H1 (cell line): Measurements from ENCODE around the gene KIF21A. TPM values are rescaled to one million over a fixed set of nuclear protein-coding genes. Genes with fewer than 3 reads are reported as not detected.

Experiments
- CTCF ChIA-PET: fragments of 300-600 bp; sonication (Branson Sonifier 250); formaldehyde crosslinking; loops from one replicate; lab custom pipeline; 2021; ENCODE audit not compliant: partially characterized antibody; lab: Charles Lee
- POLR2A ChIA-PET: fragments of 300-600 bp; sonication (Branson Sonifier 250); formaldehyde crosslinking; loops from one replicate; lab custom pipeline; 2021; ENCODE audit warnings: inconsistent platforms; ENCODE audit not compliant: partially characterized antibody; lab: Charles Lee
- DNase-seq, 2 experiments: peaks; one replicate each; pipeline versions ENCODE4 v3.0.0 to v3.0.0-alpha.2; 2010 to 2022; ENCODE audit warnings: low spot score in 2 of 2, low read depth in 1 of 2, mixed read lengths in 1 of 2
- FAIRE-seq: peaks from 2 replicates; lab custom pipeline; 2011; peaks lifted over from hg19 to GRCh38; lab: Jason Lieb, UNC
- H2AFZ ChIP-seq: 2 replicates; pipeline ENCODE4 v1.8.1; 2012; ENCODE audit warnings: low read length, inconsistent platforms
- H2AK5ac ChIP-seq: 2 replicates; pipeline ENCODE4 v1.6.1; 2013; ENCODE audit warnings: low read depth, low read length
- H2BK120ac ChIP-seq: replicated peaks from 2 replicates; pipeline ENCODE3; 2013; ENCODE audit warnings: low read depth, low read length, inconsistent platforms
- H2BK12ac ChIP-seq: 2 replicates; pipeline ENCODE4 v1.6.1; 2013; ENCODE audit warnings: low read depth, low read length
- H2BK15ac ChIP-seq: 2 replicates; pipeline ENCODE4 v1.6.1; 2013; ENCODE audit warnings: low read length
- H2BK20ac ChIP-seq: 2 replicates; pipeline ENCODE4 v1.6.1; 2013; ENCODE audit warnings: low read length
- H2BK5ac ChIP-seq: 2 replicates; pipeline ENCODE4 v1.6.1; 2013; ENCODE audit warnings: low read depth, low read length
- H3K14ac ChIP-seq: 2 replicates; pipeline ENCODE4 v1.6.1; 2013; ENCODE audit warnings: inconsistent platforms; ENCODE audit not compliant: insufficient read length
- H3K18ac ChIP-seq: 2 replicates; pipeline ENCODE4 v1.6.1; 2013; ENCODE audit warnings: low read length; ENCODE audit errors: extremely low read depth
- H3K23ac ChIP-seq: 2 replicates; pipeline ENCODE4 v1.6.1; 2013; ENCODE audit warnings: inconsistent platforms; ENCODE audit not compliant: insufficient read length
- H3K23me2 ChIP-seq: 2 replicates; pipeline ENCODE4 v1.6.1; 2013; ENCODE audit warnings: low read depth, low read length
- H3K27ac ChIP-seq: 2 replicates; pipeline ENCODE4 v1.6.1; 2011; ENCODE audit warnings: low read depth, low read length, inconsistent platforms
- H3K27me3 ChIP-seq, 4 experiments: replicated peaks in 1 of 4; 1 replicate in 1 of 4; 2 replicates in 3 of 4; pipeline versions ENCODE4 v1.6.1 to v1.8.1; 2011 to 2013; ENCODE audit warnings: low read length in 3 of 4, mild to moderate bottlenecking in 3 of 4, inconsistent platforms in 2 of 4, mixed read lengths in 2 of 4, moderate library complexity in 1 of 4; ENCODE audit not compliant: control insufficient read depth in 3 of 4, insufficient read depth in 3 of 4; ENCODE audit errors: extremely low read depth in 1 of 4
- H3K36me3 ChIP-seq, 4 experiments: 2 replicates each; pipeline versions ENCODE4 v1.6.1 to v1.8.1; 2011 to 2013; ENCODE audit warnings: mild to moderate bottlenecking in 4 of 4, low read length in 3 of 4, moderate library complexity in 2 of 4, control low read depth in 1 of 4, inconsistent platforms in 1 of 4; ENCODE audit not compliant: insufficient read depth in 4 of 4, control insufficient read depth in 2 of 4
- H3K4ac ChIP-seq: replicated peaks from 2 replicates; pipeline ENCODE3; 2013; ENCODE audit warnings: low read length, low read depth, mixed read lengths, inconsistent platforms; ENCODE audit not compliant: insufficient read length
- H3K4me1 ChIP-seq, 4 experiments: replicated peaks in 1 of 4; 1 replicate in 1 of 4; 2 replicates in 3 of 4; pipeline versions ENCODE4 v1.6.1 to v1.8.1; 2011 to 2013; ENCODE audit warnings: low read length in 3 of 4, inconsistent platforms in 2 of 4, mixed read lengths in 1 of 4; ENCODE audit not compliant: insufficient read depth in 4 of 4, control insufficient read depth in 3 of 4
- H3K4me2 ChIP-seq, 2 experiments: 2 replicates each; pipeline versions ENCODE4 v1.6.1 to v1.8.1; 2011 to 2013; ENCODE audit warnings: low read depth in 2 of 2, low read length in 2 of 2, control low read depth in 1 of 2, inconsistent platforms in 1 of 2, mild to moderate bottlenecking in 1 of 2; ENCODE audit not compliant: insufficient read depth in 1 of 2
- H3K4me3 ChIP-seq, 4 experiments: fragments of 200-600, 300-600 bp in 1 of 4; sonication (generic), shearing (Covaris generic), sonication (Bioruptor Twin) in 1 of 4; 2 replicates each; pipeline versions ENCODE4 v1.5.1 to v1.8.1; 2011 to 2016; ENCODE audit warnings: low read length in 4 of 4, low read depth in 3 of 4, control low read depth in 2 of 4, inconsistent platforms in 2 of 4, mild to moderate bottlenecking in 2 of 4, mixed read lengths in 1 of 4, moderate library complexity in 1 of 4; ENCODE audit not compliant: insufficient read depth in 2 of 4; ENCODE audit errors: extremely low read depth in 1 of 4
- H3K56ac ChIP-seq: replicated peaks from 2 replicates; pipeline ENCODE3; 2013; ENCODE audit warnings: low read depth, mild to moderate bottlenecking, mixed read lengths, low read length, inconsistent platforms; ENCODE audit not compliant: insufficient read length
- H3K79me1 ChIP-seq: 2 replicates; pipeline ENCODE4 v1.6.1; 2013; ENCODE audit warnings: low read depth, low read length, control low read depth
- H3K79me2 ChIP-seq, 2 experiments: 2 replicates each; pipeline versions ENCODE4 v1.6.1 to v1.8.1; 2012 to 2013; ENCODE audit warnings: low read length in 2 of 2, mild to moderate bottlenecking in 2 of 2, inconsistent platforms in 1 of 2; ENCODE audit not compliant: insufficient read depth in 2 of 2, control insufficient read depth in 1 of 2
- H3K9ac ChIP-seq, 4 experiments: replicated peaks in 1 of 4; 1 replicate in 1 of 4; 2 replicates in 3 of 4; pipeline versions ENCODE4 v1.6.1 to v1.8.1; 2011 to 2013; ENCODE audit warnings: low read depth in 3 of 4, low read length in 3 of 4, control low read depth in 2 of 4, mild to moderate bottlenecking in 2 of 4, moderate library complexity in 2 of 4, inconsistent platforms in 1 of 4; ENCODE audit errors: extremely low read depth in 1 of 4
- H3K9me3 ChIP-seq, 2 experiments: 2 replicates each; pipeline versions ENCODE4 v1.6.1 to v1.8.1; 2012 to 2013; ENCODE audit warnings: mild to moderate bottlenecking in 2 of 2, moderate library complexity in 2 of 2, control low read depth in 1 of 2, inconsistent platforms in 1 of 2, low read depth in 1 of 2, low read length in 1 of 2, mixed read lengths in 1 of 2; ENCODE audit not compliant: insufficient read depth in 2 of 2
- H4K20me1 ChIP-seq, 2 experiments: replicated peaks in 1 of 2; 2 replicates each; pipeline versions ENCODE3 to v1.8.1; 2011 to 2013; ENCODE audit warnings: inconsistent platforms in 2 of 2, low read length in 2 of 2, mild to moderate bottlenecking in 1 of 2; ENCODE audit not compliant: insufficient read depth in 2 of 2, control insufficient read depth in 1 of 2
- H4K5ac ChIP-seq: 2 replicates; pipeline ENCODE4 v1.6.1; 2013; ENCODE audit warnings: low read length, low read depth, mixed read lengths, inconsistent platforms; ENCODE audit not compliant: insufficient read length
- H4K8ac ChIP-seq: 2 replicates; pipeline ENCODE4 v1.8.0; 2013; ENCODE audit warnings: mild to moderate bottlenecking, moderate library complexity, low read length, inconsistent platforms; ENCODE audit not compliant: insufficient read depth; ENCODE audit errors: extremely low read depth
- H4K91ac ChIP-seq: replicated peaks from 2 replicates; pipeline ENCODE3; 2013; ENCODE audit warnings: low read length, mixed read lengths, inconsistent platforms; ENCODE audit not compliant: insufficient read length
- CHD2 ChIP-seq: IDR thresholded peaks from 2 replicates; pipeline ENCODE4 v1.6.1; 2012; ENCODE audit warnings: low read length, improper control_type of control experiment
- CTCF ChIP-seq, 3 experiments: IDR thresholded peaks; 1 replicate in 2 of 3; 2 replicates in 1 of 3; pipeline versions ENCODE4 v1.5.1 to v1.6.1; 2011; ENCODE audit warnings: low read length in 3 of 3, mild to moderate bottlenecking in 3 of 3, inconsistent platforms in 2 of 3, low read depth in 1 of 3, moderate library complexity in 1 of 3; ENCODE audit not compliant: insufficient read depth in 1 of 3; ENCODE audit errors: control extremely low read depth in 1 of 3
- EGR1 ChIP-seq: IDR thresholded peaks from 2 replicates; pipeline ENCODE4 v1.6.1; 2011; ENCODE audit warnings: low read depth, low read length, borderline replicate concordance
- GABPA ChIP-seq: IDR thresholded peaks from 2 replicates; pipeline ENCODE4 v1.6.1; 2011; ENCODE audit warnings: mild to moderate bottlenecking, low read length, moderate library complexity, borderline replicate concordance; ENCODE audit not compliant: insufficient read depth
- MAFK ChIP-seq: IDR thresholded peaks from 2 replicates; pipeline ENCODE4 v1.6.1; 2012; ENCODE audit warnings: low read depth, mild to moderate bottlenecking, improper control_type of control experiment, low read length
- MAX ChIP-seq: IDR thresholded peaks from 2 replicates; pipeline ENCODE4 v1.6.1; 2012; ENCODE audit warnings: inconsistent platforms
- SIN3A ChIP-seq, 2 experiments: IDR thresholded peaks in 1 of 2; conservative IDR thresholded peaks in 1 of 2; 2 replicates each; pipeline ENCODE4 v1.6.1; 2011 to 2012; ENCODE audit warnings: low read length in 2 of 2, improper control_type of control experiment in 1 of 2, low read depth in 1 of 2, mild to moderate bottlenecking in 1 of 2
- YY1 ChIP-seq: IDR thresholded peaks from 2 replicates; pipeline ENCODE4 v1.6.1; 2011; ENCODE audit warnings: low read depth, mild to moderate bottlenecking, low read length
- WGBS, 2 experiments: shearing (Covaris generic) in 1 of 2; methylation state at CpG; one replicate each; pipeline versions ENCODE4 v1.1.6 to v1.1.7; 2013 to 2015; ENCODE audit warnings: low lambda C conversion rate in 2 of 2, mixed read lengths in 2 of 2, inconsistent platforms in 1 of 2, low coverage in 1 of 2, missing lambda C conversion rate in 1 of 2; ENCODE audit not compliant: insufficient replicate concordance in 2 of 2, insufficient coverage in 1 of 2, insufficient read length in 1 of 2; ENCODE audit errors: extremely low coverage in 1 of 2, missing lambda C conversion rate in 1 of 2; 5-methylcytosine and 5-hydroxymethylcytosine counted together
- polyA plus RNA-seq, 7 experiments: library from polyadenylated mRNA; depleted of rRNA in 3 of 7; stranded (reverse) in 5 of 7; unstranded in 2 of 7; fragments of >200 nt in 5 of 7; fragments of 200-250 nt in 2 of 7; gene quantifications; 1 replicate in 5 of 7; 2 replicates in 1 of 7; 4 replicates in 1 of 7; pipeline versions ENCODE4 v1.2.1 to v1.2.3, GENCODE V29; 2011 to 2013; ENCODE audit warnings: missing spikeins in 2 of 7, mixed read lengths in 2 of 7
- total RNA-seq: library from RNA; stranded (reverse); fragmentation: NEBNext Ultra II Directional; extraction: Animal tissue kit (Norgen Biotek cat#: 25700); gene quantifications from 2 replicates; pipeline ENCODE4 v1.2.1, GENCODE V29; 2021

KIF21A gene
- total and polyA plus RNA-seq, 2 of the 8 experiments (the other 6 are each of a cell fraction or from before 2014, with no cell fraction given): 10.0 to 26.0 TPM

- H3K56ac ChIP-seq: no peak overlapping the region
- no peak overlapping the region for H2AK5ac ChIP-seq
- no peak overlapping the region for H3K18ac ChIP-seq
- no peak overlapping the region for H3K23ac ChIP-seq
- peaks cover 0 to 2% (median 0%) of the 10 kb centered on the region in 4 experiments; a peak in 2 of 7 replicates for H3K4me1 ChIP-seq
- H2BK20ac ChIP-seq: no peak overlapping the region
- ChIA-PET CTCF (interaction anchor here (0.7 to 0.8 kb wide), 2 partner anchors 13 to 736 kb away, joined by 3 read pairs; no protein-coding TSS in a partner anchor), POLR2A (interaction anchor here (1.1 kb wide), 1 partner anchor 14 kb away, joined by 3 read pairs; no protein-coding TSS in a partner anchor)
- no peak overlapping the region for H4K91ac ChIP-seq
- no peak overlapping the region for H2BK5ac ChIP-seq
- H4K5ac ChIP-seq: no peak overlapping the region
- peaks cover 0 to 6% of the 10 kb centered on the region in 2 experiments; a peak in 2 of 4 replicates for H3K79me2 ChIP-seq
- WGBS, 2 experiments: 88% methylated on average over 2 of the region's 2 CpGs; no CpG with 5 or more reads in 1 of the 2 experiments
- no peak overlapping the region for H2BK12ac ChIP-seq
- H3K23me2 ChIP-seq: no peaks in the 10 kb centered on the region
- H2AFZ ChIP-seq: no peak overlapping the region
- H4K8ac ChIP-seq: no peak overlapping the region
- 0 out of 7 replicates have a peak, but pooled peaks cover 0 to 4% (median 0%) of the 10 kb centered on the region in 4 experiments for H3K27me3 ChIP-seq
- H3K4ac ChIP-seq: no peak overlapping the region
- H4K20me1 ChIP-seq: peaks cover 0 to 3% of the 10 kb centered on the region in 2 experiments
- no peak overlapping the region for H3K14ac ChIP-seq
- H3K9me3 ChIP-seq: no peaks in the 10 kb centered on the region
- FAIRE-seq: no peak
- H3K36me3 ChIP-seq: no peaks in the 10 kb centered on the region
- no peak for DNase-seq
- no peaks in the 10 kb centered on the region for H3K79me1 ChIP-seq
- no peak overlapping the region for H3K4me3 ChIP-seq
- no peak overlapping the region for H3K9ac ChIP-seq
- H3K4me2 ChIP-seq: no peak overlapping the region
- H2BK120ac ChIP-seq: no peak overlapping the region
- no peak overlapping the region for H2BK15ac ChIP-seq
- no peak overlapping the region for H3K27ac ChIP-seq
- TF ChIP-seq GABPA (no peak), SIN3A (conservative IDR thresholded peaks at IDR 0.05 in 1 of 2, IDR thresholded peaks at IDR 0.05 in 1 of 2; ENCODE audit: low read depth in 1 of 2, low read length in 2 of 2) (no peak), MAX (no peak), CHD2 (no peak), MAFK (no peak), EGR1 (no peak), CTCF (IDR thresholded peaks at IDR 0.05; ENCODE audit: control extremely low read depth in 1 of 3, insufficient read depth in 1 of 3, low read depth in 1 of 3, low read length in 3 of 3) (no peak), YY1 (no peak)
Observed at GRCh38 chr12:39413836-39414771, 28.8 kb downstream of the KIF21A start.
